Measurements from ENCODE around the gene ARX.

ARX gene

GRCh38 chrX:24996096-24996709 lies 19.6 kb downstream of the ARX start:
- no peak for DNase-seq

GRCh38 chrX:24993879-24994278 lies 21.9 kb downstream of the ARX start:
- no peak for DNase-seq

- DNase-seq, result peak; percentile 6
Observed at GRCh38 chrX:24990535-24990934, 25.2 kb downstream of the ARX start.

- no peak for DNase-seq
Observed at GRCh38 chrX:24988314-24988713, 27.5 kb downstream of the ARX start.

- DNase-seq, result no peak
Observed at GRCh38 chrX:24987731-24988130, 28.0 kb downstream of the ARX start.

GRCh38 chrX:24985120-24985519 lies 30.6 kb downstream of the ARX start:
- DNase-seq, result no peak

GRCh38 chrX:24983931-24984330 lies 31.8 kb downstream of the ARX start:
- no peak for DNase-seq

- no peak for DNase-seq
Observed at GRCh38 chrX:24982306-24982965, 33.3 kb downstream of the ARX start.

GRCh38 chrX:24981030-24981429 lies 34.7 kb downstream of the ARX start:
- DNase-seq, result no peak

- DNase-seq, result no peak
Observed at GRCh38 chrX:24979081-24979480, 36.7 kb downstream of the ARX start.

GRCh38 chrX:24969812-24970211 lies 46.0 kb downstream of the ARX start:
- DNase-seq, result no peak

GRCh38 chrX:24965372-24965771 lies 50.4 kb downstream of the ARX start:
- no peak for DNase-seq

- no peak for DNase-seq
Observed at GRCh38 chrX:24963823-24964222, 51.9 kb downstream of the ARX start.

- DNase-seq, result no peak
Observed at GRCh38 chrX:24961809-24962208, 54.0 kb downstream of the ARX start.

GRCh38 chrX:24956828-24957227 lies 58.9 kb downstream of the ARX start:
- no peak for DNase-seq

GRCh38 chrX:24955372-24955930 lies 60.3 kb downstream of the ARX start:
- DNase-seq, result no peak

- no peak for DNase-seq
Observed at GRCh38 chrX:24954732-24955131, 61.0 kb downstream of the ARX start.
